BLaER1 treated with 17β-estradiol and CSF1 and Interleukin-3, amounts not matched to agents 10 nM and 100 nM (cell line): ENCODE measurements around the gene BAHCC1.
A peak's percentile ranks its signal among the peaks of the same experiment; 100 is the strongest.

Experiments used
- H3K27ac ChIP-seq, 11 experiments: shearing (Covaris generic); formaldehyde crosslinking; 2 replicates each; pipeline ENCODE4 v1.8.1; 2022
- H3K27me3 ChIP-seq, 11 experiments: shearing (Covaris generic); formaldehyde crosslinking; 2 replicates each; pipeline ENCODE4 v1.8.1; 2022
- H3K36me3 ChIP-seq, 11 experiments: shearing (Covaris generic); formaldehyde crosslinking; 2 replicates each; pipeline ENCODE4 v1.8.1; 2022
- H3K4me1 ChIP-seq, 10 experiments: shearing (Covaris generic); formaldehyde crosslinking; 2 replicates each; pipeline ENCODE4 v1.8.1; 2022
- H3K4me2 ChIP-seq, 11 experiments: shearing (Covaris generic); formaldehyde crosslinking; 2 replicates each; pipeline ENCODE4 v1.8.1; 2022
- H3K4me3 ChIP-seq, 10 experiments: shearing (Covaris generic); formaldehyde crosslinking; 2 replicates each; pipeline ENCODE4 v1.8.1; 2022
- H3K9ac ChIP-seq, 11 experiments: shearing (Covaris generic); formaldehyde crosslinking; 2 replicates each; pipeline ENCODE4 v1.8.1; 2022
- H3K9me3 ChIP-seq, 11 experiments: shearing (Covaris generic); formaldehyde crosslinking; replicated peaks in 1 of 11; 2 replicates each; pipeline ENCODE4 v1.8.1; 2022
- H4K20me1 ChIP-seq, 11 experiments: shearing (Covaris generic); formaldehyde crosslinking; 2 replicates each; pipeline ENCODE4 v1.8.1; 2022
- Cebpa-rat ChIP-seq, 11 experiments: shearing (Covaris generic); IDR thresholded peaks; 2 replicates each; pipeline ENCODE4 v1.8.1; 2022

The BAHCC1 gene

GRCh38 chr17:81413497-81414135, 18.4 kb downstream of the BAHCC1 start:
- Histone ChIP-seq H3K27me3 (peaks cover 0 to 21% (median 0%) of the 10 kb centered on the region in 11 experiments; a peak in 4 of 22 replicates), H3K9ac (peak overlapping the region in 4 of 11 experiments; percentile 15 to 50 (median 32); a peak in 5 of 22 replicates), H3K9me3 (no peaks in the 10 kb centered on the region), H3K4me2 (peak overlapping the region; percentile 78 to 99 (median 91); a peak in 20 of 22 replicates), H3K4me3 (no peak overlapping the region), H4K20me1 (peaks cover 30 to 100% (median 98%) of the 10 kb centered on the region in 11 experiments; a peak in 20 of 22 replicates), H3K27ac (peak overlapping the region in 3 of 11 experiments; percentile 14 to 68 (median 64); a peak in 3 of 22 replicates), H3K36me3 (peaks cover 0 to 16% (median 0%) of the 10 kb centered on the region in 11 experiments; a peak in 3 of 22 replicates), H3K4me1 (peaks cover 47 to 100% (median 99%) of the 10 kb centered on the region in 10 experiments)
- TF ChIP-seq Cebpa-rat (IDR thresholded peaks at IDR 0.05) = no peak

DNA sequence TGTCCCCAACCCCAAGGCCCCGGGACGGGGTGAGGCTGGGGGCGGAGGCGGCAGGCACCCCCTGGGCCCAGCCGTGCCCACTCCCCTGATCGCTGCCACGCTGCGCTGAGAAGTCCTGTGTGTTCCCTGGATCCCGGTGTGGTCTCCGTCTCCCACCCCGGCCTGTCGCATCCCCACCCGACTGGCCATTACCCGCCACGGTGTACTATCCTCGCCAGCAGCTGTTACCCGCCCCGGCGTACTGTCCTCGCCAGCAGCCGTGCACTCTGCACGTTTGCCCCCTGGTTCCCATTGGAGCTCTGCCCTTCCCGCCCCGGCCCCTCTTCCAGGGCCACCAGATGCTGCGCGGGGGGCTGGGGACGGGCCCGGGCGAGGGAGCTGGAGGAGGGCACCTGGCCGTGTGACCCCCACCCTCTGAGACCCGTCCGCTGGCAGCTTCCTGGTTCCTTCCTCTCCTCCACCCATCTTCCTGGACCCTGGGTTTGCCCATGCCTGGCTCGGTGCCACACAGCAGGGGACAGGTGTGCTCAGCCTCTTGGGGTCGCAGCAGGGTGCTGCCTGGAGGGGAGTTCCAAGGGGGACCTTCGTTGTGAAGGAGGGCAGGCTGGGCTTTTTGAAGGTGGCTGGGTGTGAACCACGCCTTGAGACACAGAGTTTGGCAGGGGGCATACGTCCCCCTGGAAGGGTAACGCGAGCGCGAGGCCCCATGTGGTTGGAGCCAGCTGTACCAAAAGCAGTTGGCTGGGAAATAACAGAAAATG, 19.7 kb downstream of the BAHCC1 start:
- Histone ChIP-seq H3K9ac (peak overlapping the region in 2 of 11 experiments; percentile 18 to 50; a peak in 1 of 22 replicates), H3K27ac (peak overlapping the region in 2 of 11 experiments; percentile 13 to 15; a peak in 1 of 22 replicates), H3K36me3 (peaks cover 0 to 17% (median 0%) of the 10 kb centered on the region in 11 experiments; a peak in 4 of 22 replicates), H3K27me3 (peaks cover 0 to 22% (median 0%) of the 10 kb centered on the region in 11 experiments; a peak in 4 of 22 replicates), H4K20me1 (peaks cover 42 to 100% (median 98%) of the 10 kb centered on the region in 11 experiments; a peak in 20 of 22 replicates), H3K4me2 (peak overlapping the region in 9 of 11 experiments; percentile 21 to 99 (median 96); a peak in 17 of 22 replicates), H3K9me3 (no peaks in the 10 kb centered on the region), H3K4me1 (peaks cover 47 to 100% (median 99%) of the 10 kb centered on the region in 10 experiments), H3K4me3 (no peak overlapping the region)
- TF ChIP-seq Cebpa-rat (IDR thresholded peaks at IDR 0.05) = no peak

- peaks cover 49 to 100% (median 98%) of the 10 kb centered on the region in 11 experiments; a peak in 20 of 22 replicates for H4K20me1 ChIP-seq
- peak overlapping the region in 9 of 11 experiments; percentile 21 to 99 (median 96); a peak in 15 of 22 replicates for H3K4me2 ChIP-seq
- peaks cover 0 to 25% (median 0%) of the 10 kb centered on the region in 11 experiments; a peak in 4 of 22 replicates for H3K36me3 ChIP-seq
- H3K27ac ChIP-seq = peak overlapping the region in 1 of 11 experiments; percentile 15; a peak in 1 of 22 replicates
- H3K4me1 ChIP-seq = peaks cover 54 to 100% (median 99%) of the 10 kb centered on the region in 10 experiments
- peaks cover 0 to 22% (median 0%) of the 10 kb centered on the region in 11 experiments; a peak in 4 of 22 replicates for H3K27me3 ChIP-seq
- H3K9me3 ChIP-seq = no peaks in the 10 kb centered on the region
- TF ChIP-seq Cebpa-rat (IDR thresholded peaks at IDR 0.05) = no peak
- no peak overlapping the region for H3K4me3 ChIP-seq
- H3K9ac ChIP-seq = 0 out of 22 replicates have a peak overlapping the region, but pooled peaks of 1 of the 11 experiments have one; percentile 7
Observed at GRCh38 chr17:81415681-81416080, 20.4 kb downstream of the BAHCC1 start.

GRCh38 chr17:81416612-81417011, 21.4 kb downstream of the BAHCC1 start:
- Histone ChIP-seq H3K4me3 (no peak overlapping the region; a peak in 1 of 20 replicates), H3K9me3 (no peaks in the 10 kb centered on the region), H4K20me1 (peaks cover 53 to 100% (median 99%) of the 10 kb centered on the region in 11 experiments; a peak in 20 of 22 replicates), H3K4me1 (peaks cover 63 to 100% (median 100%) of the 10 kb centered on the region in 10 experiments), H3K27ac (no peak overlapping the region), H3K36me3 (peaks cover 0 to 28% (median 0%) of the 10 kb centered on the region in 11 experiments; a peak in 5 of 22 replicates), H3K4me2 (peak overlapping the region; percentile 44 to 99 (median 91); a peak in 20 of 22 replicates), H3K9ac (peak overlapping the region in 2 of 11 experiments; percentile 29 to 38; a peak in 4 of 22 replicates), H3K27me3 (peaks cover 0 to 22% (median 0%) of the 10 kb centered on the region in 11 experiments; a peak in 4 of 22 replicates)
- TF ChIP-seq Cebpa-rat (IDR thresholded peaks at IDR 0.05) = no peak

DNA sequence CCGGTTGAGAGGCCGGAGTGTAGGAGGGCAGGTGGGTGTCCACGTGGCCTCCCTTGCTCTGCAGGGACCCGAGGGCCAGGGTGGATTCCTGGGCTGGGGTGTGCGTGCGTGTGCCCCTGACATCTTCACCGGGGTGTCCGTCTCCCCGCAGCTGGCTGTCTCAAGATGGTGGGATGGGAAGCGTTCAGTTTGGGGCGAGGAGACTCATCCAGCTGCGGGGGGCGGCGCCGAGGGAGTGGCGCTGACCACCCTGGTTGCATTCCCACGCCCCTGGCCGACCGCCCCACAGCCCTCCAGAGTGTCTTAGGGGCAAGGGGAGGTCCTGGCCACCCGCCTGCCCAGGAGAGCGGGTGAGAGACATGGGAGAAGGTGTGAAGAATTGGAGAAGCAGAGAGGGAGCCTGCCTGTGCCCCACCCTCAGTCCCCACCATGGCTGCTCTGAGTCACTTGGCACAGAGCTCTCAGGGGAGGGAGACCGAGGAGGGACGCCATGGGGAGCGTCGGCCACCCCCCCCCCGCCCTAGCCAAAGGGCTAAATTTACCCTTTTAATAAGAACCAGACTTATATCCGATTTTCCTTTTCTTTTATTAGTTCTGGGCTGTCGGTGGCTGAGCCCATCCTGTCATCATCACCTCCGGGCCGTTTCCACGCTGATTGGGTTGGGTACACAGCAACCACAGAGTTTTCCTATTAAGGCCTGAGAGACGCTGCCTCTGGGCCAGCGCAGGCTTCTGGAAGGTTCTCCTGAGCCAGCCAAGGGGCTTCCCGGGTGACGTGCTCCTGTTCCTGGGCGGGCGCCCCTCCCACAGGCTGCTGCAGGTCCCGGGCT, 22.0 kb downstream of the BAHCC1 start:
- Histone ChIP-seq H3K4me3 (no peak overlapping the region; a peak in 1 of 20 replicates), H3K4me2 (peak overlapping the region; percentile 51 to 99 (median 91)), H3K9me3 (no peaks in the 10 kb centered on the region), H4K20me1 (peaks cover 50 to 100% (median 99%) of the 10 kb centered on the region in 11 experiments; a peak in 20 of 22 replicates), H3K4me1 (peaks cover 64 to 100% (median 100%) of the 10 kb centered on the region in 10 experiments), H3K27ac (no peak overlapping the region), H3K9ac (peak overlapping the region in 4 of 11 experiments; percentile 13 to 39 (median 34); a peak in 6 of 22 replicates), H3K36me3 (peaks cover 0 to 32% (median 0%) of the 10 kb centered on the region in 11 experiments; a peak in 5 of 22 replicates), H3K27me3 (peaks cover 0 to 21% (median 0%) of the 10 kb centered on the region in 11 experiments; a peak in 4 of 22 replicates)
- no peak for TF ChIP-seq Cebpa-rat (IDR thresholded peaks at IDR 0.05)

DNA sequence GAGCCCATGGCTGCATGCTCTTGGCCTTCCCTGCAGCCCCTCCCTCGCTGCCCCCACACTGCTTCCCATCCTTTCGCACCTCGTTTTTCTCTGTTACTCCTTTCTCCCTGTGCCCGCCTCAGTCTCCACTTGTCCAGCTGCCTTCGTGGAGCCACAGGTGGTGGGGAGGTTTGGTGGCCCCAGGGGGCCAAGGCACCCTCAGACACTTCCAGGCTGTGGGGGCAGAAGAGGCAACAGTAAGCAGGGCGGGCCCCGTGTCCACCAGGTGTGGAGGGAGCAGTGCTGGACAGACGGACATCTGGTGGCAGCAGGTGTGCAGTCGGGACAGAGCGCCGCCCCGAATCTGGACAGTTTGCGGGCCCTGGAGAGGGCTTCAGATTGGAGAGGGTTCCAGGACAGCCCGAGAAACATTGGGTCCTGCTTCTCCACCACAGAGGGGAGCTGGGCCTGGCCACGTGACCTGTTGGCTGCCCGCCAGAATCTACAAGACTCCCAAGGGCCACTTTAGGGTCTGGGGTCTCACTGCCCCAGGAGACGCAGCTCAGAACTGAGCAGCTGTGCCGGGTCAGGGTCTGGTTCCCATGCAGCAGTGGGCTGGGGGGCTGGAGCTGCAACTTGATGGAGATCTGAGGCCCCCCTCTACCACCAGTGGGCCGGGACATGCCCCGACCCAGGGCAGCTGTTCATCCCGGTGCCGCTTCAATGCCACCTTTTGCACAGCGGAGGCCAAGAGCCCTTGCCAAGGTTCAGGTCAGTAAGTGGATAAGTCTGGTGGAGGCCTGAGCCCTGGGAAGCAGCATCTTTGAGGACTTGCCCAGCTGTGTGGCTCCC, 22.8 kb downstream of the BAHCC1 start:
- no peaks in the 10 kb centered on the region for H3K9me3 ChIP-seq
- peaks cover 0 to 16% (median 0%) of the 10 kb centered on the region in 11 experiments; a peak in 4 of 22 replicates for H3K27me3 ChIP-seq
- H3K36me3 ChIP-seq = peaks cover 0 to 30% (median 0%) of the 10 kb centered on the region in 11 experiments; a peak in 5 of 22 replicates
- H3K4me2 ChIP-seq = peak overlapping the region; percentile 51 to 99 (median 91)
- H3K4me3 ChIP-seq = no peak overlapping the region
- H4K20me1 ChIP-seq = peaks cover 45 to 100% (median 99%) of the 10 kb centered on the region in 11 experiments; a peak in 20 of 22 replicates
- H3K4me1 ChIP-seq = peaks cover 64 to 100% (median 100%) of the 10 kb centered on the region in 10 experiments
- peak overlapping the region in 2 of 11 experiments; percentile 13; a peak in 2 of 22 replicates for H3K9ac ChIP-seq
- no peak overlapping the region for H3K27ac ChIP-seq
- no peak for TF ChIP-seq Cebpa-rat (IDR thresholded peaks at IDR 0.05)
